ENCODE data around the gene MYLK4. TPM values are rescaled to one million over a fixed set of nuclear protein-coding genes. Genes with fewer than 3 reads are reported as not detected.

The MYLK4 gene
- total RNA-seq, 1 donor from 2014 or later: 0.65 TPM

GRCh38 chr6:2639896-2640295 is 110.8 kb downstream of the MYLK4 start:
- Mint-ChIP-seq H3K4me1 (ENCODE audit: unreplicated experiment) (peaks cover 5% of the 10 kb centered on the region), H3K27ac (no peak overlapping the region), H3K27me3 (peaks cover 11% of the 10 kb centered on the region), H3K36me3 (no peaks in the 10 kb centered on the region), H3K4me3 (no peak overlapping the region), H3K9me3 (peaks cover 4% of the 10 kb centered on the region)
- no peak for DNase-seq (ENCODE audit: extremely low spot score, unreplicated experiment)
- TF ChIP-seq CTCF (conservative IDR thresholded peaks at IDR 0.05): no peak

GRCh38 chr6:2639167-2639566 is 111.6 kb downstream of the MYLK4 start:
- DNase-seq (ENCODE audit: extremely low spot score, unreplicated experiment): no peak
- H3K27me3 Mint-ChIP-seq: peaks cover 11% of the 10 kb centered on the region
- H3K4me1 Mint-ChIP-seq (ENCODE audit: unreplicated experiment): peaks cover 11% of the 10 kb centered on the region
- H3K36me3 Mint-ChIP-seq: no peaks in the 10 kb centered on the region
- H3K9me3 Mint-ChIP-seq: peaks cover 4% of the 10 kb centered on the region
- H3K4me3 Mint-ChIP-seq: no peak overlapping the region
- TF ChIP-seq CTCF (conservative IDR thresholded peaks at IDR 0.05): no peak
- H3K27ac Mint-ChIP-seq: no peak overlapping the region

- no peak overlapping the region for H3K27ac Mint-ChIP-seq
- H3K4me1 Mint-ChIP-seq (ENCODE audit: unreplicated experiment): peaks cover 24% of the 10 kb centered on the region
- DNase-seq (ENCODE audit: extremely low spot score, unreplicated experiment): no peak
- peaks cover 7% of the 10 kb centered on the region for H3K27me3 Mint-ChIP-seq
- no peak for TF ChIP-seq CTCF (conservative IDR thresholded peaks at IDR 0.05)
- no peak overlapping the region for H3K4me3 Mint-ChIP-seq
- H3K36me3 Mint-ChIP-seq: no peaks in the 10 kb centered on the region
- H3K9me3 Mint-ChIP-seq: no peaks in the 10 kb centered on the region
Observed at GRCh38 chr6:2636672-2637071, 114.0 kb downstream of the MYLK4 start.

- Mint-ChIP-seq H3K27me3 (peaks cover 2% of the 10 kb centered on the region), H3K4me3 (no peak overlapping the region), H3K27ac (no peak overlapping the region), H3K4me1 (ENCODE audit: unreplicated experiment) (peaks cover 29% of the 10 kb centered on the region), H3K36me3 (no peaks in the 10 kb centered on the region), H3K9me3 (no peaks in the 10 kb centered on the region)
- no peak for DNase-seq (ENCODE audit: extremely low spot score, unreplicated experiment)
- no peak for TF ChIP-seq CTCF (conservative IDR thresholded peaks at IDR 0.05)
Observed at GRCh38 chr6:2635911-2636310, 114.8 kb downstream of the MYLK4 start.

- H3K9me3 Mint-ChIP-seq: no peaks in the 10 kb centered on the region
- DNase-seq (ENCODE audit: extremely low spot score, unreplicated experiment): peak; percentile 93
- peaks cover 4% of the 10 kb centered on the region for H3K36me3 Mint-ChIP-seq
- H3K27me3 Mint-ChIP-seq: no peaks in the 10 kb centered on the region
- peak overlapping the region; percentile 75 for H3K27ac Mint-ChIP-seq
- peak; percentile 100 for TF ChIP-seq CTCF (conservative IDR thresholded peaks at IDR 0.05)
- peak overlapping the region; percentile 76 for H3K4me3 Mint-ChIP-seq
- peaks cover 40% of the 10 kb centered on the region for H3K4me1 Mint-ChIP-seq (ENCODE audit: unreplicated experiment)
Observed at GRCh38 chr6:2634139-2634964, 116.4 kb downstream of the MYLK4 start.

Data from type B pancreatic cell (in vitro differentiated cells).